ENCODE results near the gene MRPS26.
"Not testable (repeated sequence)": the region's sequence is repeated elsewhere in the genome, so short reads cannot be mapped to it uniquely, and the experiment has no call there.

Gene MRPS26

DNA sequence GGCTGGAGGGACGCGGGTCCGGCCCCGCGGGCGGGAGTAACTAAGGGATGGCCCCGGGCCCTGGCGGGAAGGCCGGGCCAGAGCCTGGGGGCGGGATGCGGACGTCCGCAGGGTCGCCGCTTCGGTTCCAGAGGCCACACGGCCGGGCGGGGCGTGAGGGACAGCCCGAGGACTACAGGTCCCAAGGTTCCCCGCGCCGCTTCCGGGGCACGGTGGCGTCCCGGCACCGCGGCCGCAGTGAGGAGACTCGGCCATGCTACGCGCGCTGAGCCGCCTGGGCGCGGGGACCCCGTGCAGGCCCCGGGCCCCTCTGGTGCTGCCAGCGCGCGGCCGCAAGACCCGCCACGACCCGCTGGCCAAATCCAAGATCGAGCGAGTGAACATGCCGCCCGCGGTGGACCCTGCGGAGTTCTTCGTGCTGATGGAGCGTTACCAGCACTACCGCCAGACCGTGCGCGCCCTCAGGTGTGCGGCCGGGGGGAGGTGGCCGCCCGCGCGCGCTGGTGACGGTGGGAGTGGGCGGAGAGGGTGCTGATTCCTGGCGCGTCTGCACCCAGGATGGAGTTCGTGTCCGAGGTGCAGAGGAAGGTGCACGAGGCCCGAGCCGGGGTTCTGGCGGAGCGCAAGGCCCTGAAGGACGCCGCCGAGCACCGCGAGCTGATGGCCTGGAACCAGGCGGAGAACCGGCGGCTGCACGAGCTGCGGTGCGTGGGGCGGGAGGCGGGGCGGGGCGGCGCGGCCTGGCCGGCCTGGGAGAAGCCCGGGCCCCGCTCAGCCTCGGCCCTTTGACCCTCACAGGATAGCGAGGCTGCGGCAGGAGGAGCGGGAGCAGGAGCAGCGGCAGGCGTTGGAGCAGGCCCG is at the start of gene MRPS26:
MRPS26 (plus strand) TSS at position 237 of the 861 bp plus-strand sequence; CDS start at position 254, 17 bp downstream.
- peak; percentile 93 for DNase-seq

GRCh38 chr20:2998728-2999127 is 47.1 kb upstream of the MRPS26 start:
- DNase-seq = no peak

GRCh38 chr20:3000852-3001523 is 44.9 kb upstream of the MRPS26 start:
- DNase-seq = peak; percentile 65

DNA sequence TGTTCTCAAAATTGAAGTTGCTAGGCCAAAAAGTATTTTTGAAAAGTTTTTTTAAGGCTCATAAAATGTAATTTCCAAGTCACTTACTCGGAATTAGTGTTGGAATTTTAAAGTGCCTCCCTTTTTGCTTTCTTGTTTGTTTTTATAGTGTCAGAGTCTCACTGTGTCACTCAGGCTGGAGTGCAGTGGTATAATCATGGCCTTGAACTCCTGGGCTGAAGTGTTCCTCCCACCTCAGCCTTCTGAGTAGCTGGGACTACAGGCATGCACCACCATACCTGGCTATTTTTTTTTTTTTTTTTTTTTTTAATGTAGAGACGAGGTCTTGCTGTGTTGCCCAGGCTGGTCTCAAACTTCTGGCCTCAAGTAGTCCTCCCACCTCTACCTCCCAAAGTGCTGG is 42.4 kb upstream of the MRPS26 start:
- no peak for DNase-seq

DNA sequence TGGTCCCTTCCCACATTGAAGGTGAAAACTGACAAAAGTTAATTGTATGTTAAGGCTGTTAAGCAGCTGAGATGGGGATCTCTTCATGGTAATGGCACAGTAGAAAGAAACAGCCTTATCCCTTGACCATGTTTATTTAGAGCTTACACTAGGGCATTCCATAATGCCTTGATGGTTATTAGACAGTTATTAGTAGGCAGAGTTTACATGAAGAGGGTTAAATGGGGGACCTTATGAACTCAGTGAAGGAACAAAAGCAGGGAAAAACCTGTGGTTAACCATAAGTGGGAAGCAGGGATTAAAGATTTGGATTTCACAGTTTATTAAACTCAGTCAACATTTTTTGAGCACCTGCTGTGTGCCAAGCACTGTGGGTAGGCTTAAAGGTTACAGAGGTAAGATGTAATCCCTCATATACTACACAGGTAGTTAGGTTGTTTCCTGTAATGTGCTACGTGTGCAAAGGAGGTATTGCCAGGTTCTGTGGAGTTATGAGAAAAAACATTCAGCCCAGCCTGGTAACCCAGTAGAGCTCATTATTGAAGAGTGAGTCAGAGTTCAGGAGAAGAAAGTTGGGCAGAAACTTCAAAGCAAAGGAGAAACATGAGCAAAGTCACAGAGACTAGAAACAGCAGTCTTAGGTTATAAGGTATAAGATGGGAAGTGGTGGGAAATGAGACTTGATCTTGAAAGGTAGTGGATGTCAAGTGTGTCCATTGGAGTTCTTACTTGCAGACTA is 34.7 kb upstream of the MRPS26 start:
- DNase-seq = peak; percentile 76

GRCh38 chr20:3011752-3012151 is 34.1 kb upstream of the MRPS26 start:
- peak; percentile 82 for DNase-seq

GRCh38 chr20:3013771-3014170 is 32.1 kb upstream of the MRPS26 start:
- DNase-seq = no peak

GRCh38 chr20:3014179-3014578 is 31.7 kb upstream of the MRPS26 start:
- DNase-seq = peak; percentile 51

DNA sequence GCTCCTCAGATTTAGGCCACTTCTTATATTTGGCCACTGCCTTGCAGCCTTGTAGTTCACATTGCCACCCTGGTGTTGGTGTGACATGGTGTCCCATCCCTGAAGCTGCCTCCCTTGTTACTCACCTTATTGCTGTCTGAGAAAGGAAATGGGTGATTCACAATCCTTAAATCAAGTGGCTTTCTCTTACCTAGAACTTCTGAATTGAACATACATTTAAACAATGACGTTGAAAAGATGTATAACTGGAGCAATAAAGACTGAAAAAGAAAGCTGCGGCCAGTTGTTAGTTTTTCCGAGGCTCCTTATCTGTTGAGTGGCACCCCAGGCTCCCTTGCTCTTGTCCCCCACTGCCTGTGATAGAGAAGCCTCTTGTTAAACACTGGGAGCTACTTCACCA is 31.2 kb upstream of the MRPS26 start:
- DNase-seq = peak; percentile 82

- DNase-seq = not testable (repeated sequence)
Measured at GRCh38 chr20:3015302-3015701, 30.6 kb upstream of the MRPS26 start.

- no peak for DNase-seq
Measured at GRCh38 chr20:3021327-3021726, 24.5 kb upstream of the MRPS26 start.

- no peak for DNase-seq
Measured at GRCh38 chr20:3021777-3022176, 24.1 kb upstream of the MRPS26 start.

DNA sequence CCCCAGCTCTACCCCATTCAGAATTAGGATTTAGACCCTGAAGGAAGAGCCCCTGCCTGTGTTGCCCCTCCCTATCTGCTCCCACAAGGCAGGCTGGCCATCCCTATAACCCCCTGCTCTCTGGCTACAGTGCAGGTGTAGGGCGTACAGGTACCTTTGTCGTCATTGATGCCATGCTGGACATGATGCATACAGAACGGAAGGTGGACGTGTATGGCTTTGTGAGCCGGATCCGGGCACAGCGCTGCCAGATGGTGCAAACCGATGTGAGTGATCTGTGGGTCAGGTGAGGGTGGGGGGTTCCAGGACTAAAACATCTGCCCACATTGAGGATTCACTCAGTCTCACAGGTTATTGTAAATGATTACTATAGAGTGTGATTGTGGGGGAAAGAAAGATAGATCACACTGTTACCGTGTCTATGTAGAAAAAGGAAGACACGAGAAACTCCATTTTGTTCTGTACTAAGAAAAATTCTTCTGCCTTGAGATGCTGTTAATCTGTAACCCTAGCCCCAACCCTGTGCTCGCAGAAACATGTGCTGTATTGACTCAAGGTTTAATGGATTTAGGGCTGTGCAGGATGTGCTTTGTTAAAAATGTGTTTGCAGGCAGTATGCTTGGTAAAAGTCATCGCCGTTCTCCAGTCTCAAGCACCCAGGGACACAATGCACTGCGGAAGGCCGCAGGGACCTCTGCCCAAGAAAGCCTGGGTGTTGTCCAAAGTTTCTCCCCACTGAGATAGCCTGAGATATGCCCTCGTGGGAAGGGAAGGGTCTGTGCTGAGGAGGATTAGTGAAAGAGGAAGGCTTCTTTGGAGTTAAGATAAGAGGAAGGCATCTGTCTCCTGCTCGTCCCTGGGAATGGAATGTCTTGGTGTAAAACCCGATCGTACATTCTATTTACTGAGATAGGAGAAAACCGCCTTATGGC is 23.0 kb upstream of the MRPS26 start:
- DNase-seq = not testable (repeated sequence)

DNA sequence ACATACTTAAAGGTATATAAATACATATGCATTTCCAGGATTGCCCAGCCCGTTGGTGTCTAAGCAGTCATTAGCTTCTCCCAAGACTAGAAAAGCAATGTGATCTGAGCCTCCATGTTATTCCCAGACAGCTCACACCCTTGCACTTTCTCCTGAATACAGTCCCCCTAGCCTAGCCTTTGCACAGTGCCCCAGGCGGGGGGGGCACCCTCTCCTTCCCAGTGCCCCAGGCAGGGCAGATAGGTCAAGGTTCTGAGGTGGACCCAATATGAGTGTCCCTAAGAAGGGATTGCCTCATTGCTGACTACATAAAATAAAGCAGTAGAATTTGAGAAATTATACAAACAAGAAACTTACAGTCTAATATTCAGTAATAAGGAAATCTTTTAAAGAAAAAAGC is 17.9 kb upstream of the MRPS26 start:
- DNase-seq = no peak

DNA sequence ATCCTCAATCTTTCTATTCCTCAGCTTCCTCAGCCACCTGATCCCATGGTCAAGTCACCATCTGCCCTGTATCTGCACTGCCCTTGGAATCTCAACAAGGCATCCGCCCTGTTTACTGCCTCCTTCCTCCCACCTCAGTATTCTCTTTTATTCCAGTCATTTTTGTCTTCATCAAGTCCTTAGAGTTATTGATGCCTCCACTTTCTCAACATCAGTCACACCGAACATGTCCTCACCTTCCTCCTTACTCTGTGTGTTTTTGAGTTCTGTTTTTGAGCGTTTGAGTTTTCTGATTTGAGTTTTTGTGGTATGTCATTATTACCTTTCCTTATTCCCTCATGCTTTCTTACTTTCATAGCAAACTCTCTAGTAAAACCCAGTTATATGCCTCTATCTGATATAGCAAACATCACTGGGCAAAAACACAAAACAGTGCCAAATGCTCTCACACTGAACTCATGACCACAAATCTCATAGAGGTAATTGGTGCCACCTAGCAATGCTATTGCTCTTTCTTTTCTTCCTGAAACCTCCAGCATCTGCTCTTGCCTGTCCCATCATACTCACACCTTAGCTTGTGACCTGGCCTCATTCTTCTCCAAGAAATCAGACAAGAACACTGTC is 14.2 kb upstream of the MRPS26 start:
- DNase-seq = no peak

- DNase-seq = no peak
Measured at GRCh38 chr20:3032624-3033023, 13.2 kb upstream of the MRPS26 start.

DNA sequence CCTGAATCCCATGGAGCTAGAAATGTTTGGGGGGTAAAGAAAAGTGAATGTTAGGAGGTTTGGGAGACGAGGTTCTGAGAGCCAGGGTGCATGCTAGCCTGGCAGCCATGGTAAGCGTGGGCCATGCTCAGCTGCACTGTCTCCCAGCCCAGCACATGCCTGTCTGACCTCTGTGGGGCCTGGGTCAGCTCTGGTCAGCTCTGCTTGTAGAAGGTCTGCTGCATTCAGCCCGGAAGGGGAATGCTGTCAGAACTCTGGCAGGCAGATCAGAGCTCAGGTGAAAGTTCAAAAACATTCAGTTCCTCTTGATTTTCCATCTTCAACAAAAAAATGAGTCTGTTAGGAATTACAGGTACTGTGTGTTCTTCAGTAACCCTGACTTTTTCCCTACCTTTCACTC is 8.2 kb upstream of the MRPS26 start:
- DNase-seq = no peak

GRCh38 chr20:3038454-3038853 is 7.4 kb upstream of the MRPS26 start:
- DNase-seq = no peak

- DNase-seq = no peak
Measured at GRCh38 chr20:3039426-3039825, 6.4 kb upstream of the MRPS26 start.

DNA sequence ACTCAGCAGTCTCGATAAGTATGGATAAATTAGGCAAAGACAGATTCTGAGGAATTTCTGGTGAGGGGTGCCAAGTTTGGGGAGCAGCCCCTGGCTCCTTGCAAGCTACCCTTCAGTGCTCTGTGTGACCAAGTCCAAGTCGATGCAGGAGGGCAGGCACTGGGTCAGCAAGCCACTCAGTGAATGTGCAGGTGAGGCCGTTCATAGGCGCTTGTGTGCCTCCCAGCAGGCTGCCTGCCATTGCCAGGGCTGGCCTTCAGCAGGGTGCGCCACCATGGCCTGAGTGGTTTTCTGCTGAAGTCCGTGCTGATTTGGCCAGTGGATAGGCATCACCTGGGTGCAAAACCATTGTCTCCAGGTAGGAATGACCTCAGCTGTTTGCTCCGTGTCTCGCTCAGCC is 5.8 kb upstream of the MRPS26 start:
- DNase-seq = no peak

GRCh38 chr20:3041854-3042409 is 3.9 kb upstream of the MRPS26 start:
- no peak for DNase-seq

GRCh38 chr20:3042625-3043024 is 3.2 kb upstream of the MRPS26 start:
- no peak for DNase-seq

Measured in activated CD4-positive, alpha-beta T cell treated with anti-CD3 and anti-CD28 coated beads, Interleukin-2, Interleukin-6, amounts not matched to agents 100 ng/mL and 50 ng/mL, durations not matched to agents 16 hours and 8 hours (primary cell).